ENCODE measurements around the gene PANK3.
"Not testable (repeated sequence)": the region's sequence is repeated elsewhere in the genome, so short reads cannot be mapped to it uniquely, and the experiment has no call there.

PANK3 gene

GRCh38 chr5:168549554-168549953, 29.6 kb downstream of the PANK3 start:
- no peak for DNase-seq

- DNase-seq = no peak
These were observed 42.0 kb downstream of the PANK3 start for GRCh38 chr5:168537176-168537575.

- DNase-seq = not testable (repeated sequence)
These were observed 44.8 kb downstream of the PANK3 start for GRCh38 chr5:168534351-168534750.

GRCh38 chr5:168531987-168532864, 46.9 kb downstream of the PANK3 start:
- DNase-seq = no peak

GRCh38 chr5:168531191-168531590, 48.0 kb downstream of the PANK3 start:
- DNase-seq = no peak

GRCh38 chr5:168530621-168531150, 48.5 kb downstream of the PANK3 start:
- DNase-seq = no peak

DNA sequence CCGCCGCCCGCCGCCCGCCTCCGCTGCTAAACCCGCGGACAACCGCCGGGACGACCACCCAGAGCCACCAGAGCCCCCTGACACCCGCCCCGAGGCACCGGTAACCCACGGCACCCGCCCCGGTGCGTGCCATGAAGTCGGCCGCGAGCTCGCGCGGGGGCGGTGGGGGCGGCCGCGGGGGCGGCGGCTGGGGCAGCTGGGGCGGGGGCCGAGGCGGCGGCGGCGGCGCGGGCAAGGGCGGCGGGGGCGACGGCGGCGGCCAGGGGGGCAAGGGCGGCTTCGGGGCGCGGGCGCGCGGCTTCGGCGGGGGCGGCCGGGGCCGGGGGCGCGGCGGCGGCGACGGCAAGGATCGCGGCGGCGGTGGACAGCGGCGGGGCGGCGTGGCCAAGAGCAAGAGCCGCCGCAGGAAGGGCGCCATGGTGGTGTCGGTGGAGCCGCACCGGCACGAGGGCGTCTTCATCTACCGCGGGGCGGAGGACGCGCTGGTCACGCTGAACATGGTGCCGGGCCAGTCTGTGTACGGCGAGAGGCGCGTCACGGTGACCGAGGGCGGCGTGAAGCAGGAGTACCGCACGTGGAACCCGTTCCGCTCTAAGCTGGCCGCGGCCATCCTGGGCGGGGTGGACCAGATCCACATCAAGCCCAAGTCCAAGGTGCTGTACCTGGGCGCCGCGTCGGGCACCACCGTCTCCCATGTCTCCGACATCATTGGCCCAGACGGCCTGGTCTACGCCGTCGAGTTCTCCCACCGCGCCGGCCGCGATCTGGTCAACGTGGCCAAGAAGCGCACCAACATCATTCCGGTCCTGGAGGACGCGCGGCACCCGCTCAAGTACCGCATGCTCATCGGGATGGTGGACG, 49.6 kb downstream of the PANK3 start:
- no peak for DNase-seq

DNA sequence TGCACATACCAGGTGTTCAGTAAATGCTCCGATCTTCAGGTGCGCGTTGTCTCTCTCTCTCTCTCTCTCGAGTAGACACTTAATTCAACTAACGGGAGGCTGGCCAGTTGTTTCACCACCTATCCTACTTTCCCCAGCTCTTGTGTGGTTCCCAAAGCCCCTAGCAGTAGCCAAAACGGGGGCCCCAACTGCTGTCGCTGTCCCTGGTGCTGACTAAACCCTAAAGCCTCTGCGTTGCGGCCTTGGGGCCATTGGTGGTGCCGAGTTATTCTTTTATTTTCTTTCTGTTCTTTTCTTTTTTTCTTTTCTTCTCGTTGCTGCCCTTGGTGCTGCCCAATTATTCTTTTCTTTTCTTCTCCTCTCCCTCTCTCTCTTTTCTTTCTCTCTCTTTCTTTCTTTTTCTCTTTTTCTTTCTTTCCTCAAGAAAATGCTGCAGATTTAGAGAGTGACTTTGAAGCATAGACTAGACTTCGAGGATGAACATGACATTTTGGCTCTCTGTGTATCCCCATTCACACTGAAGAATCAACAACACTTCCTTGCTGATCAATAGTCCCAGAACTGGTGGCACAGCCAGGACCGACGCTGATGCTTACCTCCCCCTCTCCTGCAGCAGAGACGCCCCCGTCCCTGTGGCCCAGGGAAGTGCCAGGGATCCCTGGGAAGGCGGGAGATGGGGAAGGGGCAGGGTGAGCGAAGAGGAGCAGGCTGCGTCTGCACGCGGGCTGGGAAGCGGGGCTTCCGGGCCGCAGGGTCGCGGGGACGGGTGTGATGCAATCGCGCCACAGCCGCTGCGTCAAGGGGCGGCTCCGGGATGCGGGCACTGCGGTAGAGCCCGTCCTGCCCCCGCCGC, 50.4 kb downstream of the PANK3 start, which contains the start of gene FBLL1:
Gene FBLL1 (plus strand): TSS at position 785 of the 853 bp plus-strand sequence. CDS start 200 bp downstream, outside the sequence.
- DNase-seq = no peak

- no peak for DNase-seq
These were observed 51.3 kb downstream of the PANK3 start for GRCh38 chr5:168527756-168528295.

GRCh38 chr5:168525856-168526255, 53.3 kb downstream of the PANK3 start:
- no peak for DNase-seq

DNA sequence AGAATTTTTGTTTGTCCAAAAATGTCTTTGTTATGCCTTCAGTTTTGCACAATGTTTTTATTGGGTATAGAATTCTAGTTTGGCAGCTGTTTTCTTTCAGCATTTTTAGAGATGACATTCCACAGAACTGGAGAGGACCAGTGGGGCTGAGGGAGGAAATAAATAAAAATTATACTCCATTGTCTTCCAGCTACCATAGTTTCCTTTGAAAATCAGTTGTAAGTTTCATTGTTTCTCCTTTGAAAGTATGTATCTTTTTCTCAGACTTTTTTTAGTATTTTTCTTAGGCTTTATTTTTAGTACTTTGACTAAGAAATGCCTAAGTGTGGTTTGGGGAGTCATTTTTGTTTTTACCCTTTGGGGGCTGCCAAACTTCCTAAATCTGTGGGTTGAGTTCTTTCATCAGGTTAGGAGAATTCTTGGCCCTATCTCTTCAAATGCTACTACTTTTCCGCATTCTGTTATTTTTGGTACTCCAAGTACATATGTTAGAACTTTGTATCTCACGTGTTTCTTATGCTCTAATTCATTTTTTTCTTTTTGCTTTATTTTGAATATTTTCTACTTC, 65.2 kb downstream of the PANK3 start:
- no peak for DNase-seq

- no peak for DNase-seq
These were observed 76.5 kb downstream of the PANK3 start for GRCh38 chr5:168502563-168503237.
